NCI-H2107 treated with DMSO at 0.1 percent for 48 hours (cell line): ENCODE data around the gene DSCAML1.

Experiments used
- DNase-seq: peaks from one replicate; lab custom pipeline; 2025; ENCODE audit not compliant: unreplicated experiment; lab: John Stamatoyannopoulos, UW

DSCAML1 gene

GRCh38 chr11:117796872-117797529 is at the start of gene DSCAML1:
Gene DSCAML1, minus strand, starts transcription at chr11:117797216. Its CDS starts 137 bp downstream, at chr11:117797079.
- DNase-seq, result peak; percentile 50

- DNase-seq, result peak; percentile 70
These were observed 46.9 kb upstream of the DSCAML1 start for GRCh38 chr11:117843666-117844484.

- no peak for DNase-seq
These were observed 45.3 kb upstream of the DSCAML1 start for GRCh38 chr11:117842131-117842941.

- DNase-seq, result no peak
These were observed 44.6 kb upstream of the DSCAML1 start for GRCh38 chr11:117841551-117842031.

- DNase-seq, result no peak
These were observed 44.0 kb upstream of the DSCAML1 start for GRCh38 chr11:117840881-117841550.

- DNase-seq, result no peak
These were observed 43.2 kb upstream of the DSCAML1 start for GRCh38 chr11:117839936-117840813.

GRCh38 chr11:117839380-117839881 is 42.4 kb upstream of the DSCAML1 start:
- no peak for DNase-seq

- no peak for DNase-seq
These were observed 41.9 kb upstream of the DSCAML1 start for GRCh38 chr11:117838901-117839300.

- DNase-seq, result no peak
These were observed 40.8 kb upstream of the DSCAML1 start for GRCh38 chr11:117837791-117838190.

- DNase-seq, result no peak
These were observed 40.2 kb upstream of the DSCAML1 start for GRCh38 chr11:117837070-117837776.

- DNase-seq, result no peak
These were observed 39.3 kb upstream of the DSCAML1 start for GRCh38 chr11:117836077-117836960.

GRCh38 chr11:117835576-117835975 is 38.6 kb upstream of the DSCAML1 start:
- no peak for DNase-seq

GRCh38 chr11:117834838-117835443 is 37.9 kb upstream of the DSCAML1 start:
- no peak for DNase-seq

GRCh38 chr11:117834068-117834810 is 37.2 kb upstream of the DSCAML1 start:
- no peak for DNase-seq

GRCh38 chr11:117833401-117833891 is 36.4 kb upstream of the DSCAML1 start:
- DNase-seq, result peak; percentile 97

- DNase-seq, result no peak
These were observed 35.5 kb upstream of the DSCAML1 start for GRCh38 chr11:117832511-117832910.
